COLO668 (cell line): ENCODE data around the gene C19orf12.

Experiments used
- DNase-seq: peaks from one replicate; lab custom pipeline; 2025; ENCODE audit not compliant: unreplicated experiment; lab: John Stamatoyannopoulos, UW

The C19orf12 gene

DNA sequence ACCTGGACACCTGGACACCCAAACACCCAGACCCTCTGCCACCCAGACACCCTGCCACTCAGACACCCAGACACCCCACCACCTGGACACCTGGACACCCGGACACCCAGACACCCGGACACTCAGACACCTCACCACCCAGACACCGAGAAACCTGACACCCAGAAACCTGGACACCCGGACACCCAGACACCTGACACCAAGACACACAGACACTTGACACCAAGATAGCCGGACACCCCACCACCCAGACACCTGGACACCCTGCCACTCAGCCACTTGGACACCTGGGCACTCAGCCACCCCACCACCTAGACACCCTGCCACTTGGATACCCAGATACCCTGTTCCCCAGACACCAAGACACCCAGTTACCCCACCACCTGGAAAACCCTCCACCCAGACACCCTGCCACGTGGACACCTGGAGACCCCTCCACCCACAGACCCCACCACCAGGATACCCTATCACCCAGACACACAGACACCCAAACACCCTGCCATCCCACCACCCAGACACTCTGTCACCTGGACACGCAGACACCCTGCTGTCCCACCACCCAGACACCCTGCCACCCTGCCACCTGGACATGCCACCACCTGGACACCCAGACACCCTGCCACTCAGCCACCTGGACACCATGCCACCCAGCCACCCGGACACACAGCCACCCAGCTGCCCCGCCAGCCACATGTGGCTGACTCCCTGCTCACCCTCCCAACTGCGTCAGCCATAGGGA lies 17.4 kb downstream of the C19orf12 start:
- DNase-seq, result no peak

GRCh38 chr19:29696565-29696846 lies 18.6 kb downstream of the C19orf12 start:
- no peak for DNase-seq

DNA sequence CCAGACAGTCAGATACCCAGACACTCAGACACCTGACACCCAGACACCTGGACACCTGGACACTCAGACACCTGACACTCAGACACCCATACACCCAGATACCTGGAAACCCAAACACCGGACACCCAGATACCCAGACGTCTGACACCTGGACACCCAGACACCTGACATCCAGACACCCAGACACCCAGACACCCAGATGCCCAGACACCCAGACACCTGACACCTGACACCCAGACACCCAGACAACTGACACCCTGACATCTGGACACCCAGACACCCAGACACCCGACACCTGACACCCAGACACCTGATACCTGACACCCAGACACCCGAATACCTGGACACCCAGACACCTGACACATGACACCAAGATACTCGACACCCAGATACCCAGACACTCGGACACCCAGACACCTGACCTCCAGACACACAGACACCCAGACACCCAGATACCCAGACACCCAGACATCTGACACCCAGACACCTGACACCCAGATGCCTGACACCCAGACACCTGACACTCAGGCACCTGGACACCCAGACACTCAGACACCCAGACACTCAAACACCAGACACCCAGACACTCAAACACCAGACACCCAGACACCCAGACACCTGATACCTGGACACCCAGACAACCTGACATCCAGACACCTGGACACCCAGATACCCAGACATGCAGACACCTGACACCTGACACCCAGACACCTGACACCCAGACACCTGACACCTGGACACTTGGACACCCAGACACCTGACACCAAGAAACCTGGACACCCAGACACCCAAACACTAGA lies 19.1 kb downstream of the C19orf12 start:
- peak; percentile 12 for DNase-seq

GRCh38 chr19:29694669-29695627 lies 20.1 kb downstream of the C19orf12 start:
- peak; percentile 52 for DNase-seq

GRCh38 chr19:29694161-29694560 lies 20.9 kb downstream of the C19orf12 start:
- no peak for DNase-seq

GRCh38 chr19:29690842-29691241 lies 24.2 kb downstream of the C19orf12 start:
- DNase-seq, result peak; percentile 10

DNA sequence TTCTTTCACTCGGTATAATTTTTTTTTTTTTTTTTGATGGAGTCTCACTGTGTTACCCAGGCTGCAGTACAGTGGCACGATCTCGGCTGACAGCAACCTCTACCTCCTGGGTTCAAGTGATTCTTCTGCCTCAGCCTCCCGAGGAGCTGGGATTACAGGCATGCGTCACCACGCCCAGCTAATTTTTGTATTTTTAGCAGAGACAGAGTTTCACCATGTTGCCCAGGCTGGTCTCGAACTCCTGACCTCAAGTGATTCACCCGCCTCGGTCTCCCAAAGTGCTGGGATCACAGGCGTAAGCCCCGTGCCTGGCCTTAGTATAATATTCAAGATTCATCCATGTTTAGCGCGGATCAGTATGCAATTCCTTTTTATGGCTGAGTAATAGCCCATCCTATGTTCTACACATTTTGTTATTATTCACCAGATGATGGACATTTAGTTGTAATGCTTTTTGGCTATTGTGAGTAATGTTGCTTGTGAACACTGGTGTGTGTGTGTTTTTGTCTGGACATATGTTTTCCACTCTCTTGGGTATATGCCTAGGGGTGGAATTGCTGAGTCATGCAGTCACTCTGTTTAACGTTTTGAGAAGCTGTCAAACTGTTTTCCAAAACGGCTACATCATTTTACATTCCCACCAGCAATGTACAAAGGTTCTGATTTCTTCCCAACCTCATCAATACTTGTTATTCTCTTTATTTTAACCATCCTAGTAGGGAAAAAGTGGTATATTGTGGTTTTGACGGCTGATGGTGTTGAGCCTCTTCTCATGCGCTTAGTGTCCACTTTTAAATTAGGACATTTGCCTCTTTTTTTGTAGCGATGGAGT lies 26.9 kb downstream of the C19orf12 start:
- no peak for DNase-seq

DNA sequence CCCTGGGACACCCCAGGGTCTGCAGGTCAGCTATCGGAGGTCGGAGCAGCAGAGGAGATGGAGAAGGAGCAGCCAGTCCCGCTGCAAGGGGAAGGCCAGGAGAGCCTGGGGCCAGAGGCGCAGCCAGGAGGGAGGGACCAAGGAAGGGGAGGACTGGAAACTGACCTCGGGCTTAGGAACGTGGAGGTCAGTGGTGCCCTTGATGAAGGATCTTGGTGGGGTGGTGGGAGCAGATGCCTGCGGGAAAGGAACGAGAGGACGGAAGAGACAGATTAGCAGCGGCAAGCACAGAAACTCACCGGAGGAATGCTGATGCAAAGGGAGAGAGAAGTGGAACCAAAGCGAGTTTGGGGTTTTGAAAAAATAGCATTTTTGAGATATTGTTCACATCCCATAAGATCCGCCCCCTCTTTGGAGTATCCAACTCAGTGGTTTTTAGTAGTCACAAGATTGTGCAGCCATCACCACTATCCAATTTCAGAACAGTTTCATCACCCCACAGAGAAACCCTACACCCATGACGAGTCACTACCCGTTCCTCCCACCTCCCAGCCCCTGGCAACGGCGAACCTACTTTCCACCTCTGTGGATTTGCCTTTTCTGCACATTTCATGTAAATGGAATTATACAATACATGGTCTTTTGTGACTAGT lies 27.7 kb downstream of the C19orf12 start:
- no peak for DNase-seq

GRCh38 chr19:29686285-29686805 lies 28.7 kb downstream of the C19orf12 start:
- DNase-seq, result no peak

GRCh38 chr19:29685326-29685725 lies 29.7 kb downstream of the C19orf12 start:
- no peak for DNase-seq

- DNase-seq, result no peak
Observed at GRCh38 chr19:29683009-29683408, 32.1 kb downstream of the C19orf12 start.

GRCh38 chr19:29682236-29682895 lies 32.7 kb downstream of the C19orf12 start:
- DNase-seq, result no peak

GRCh38 chr19:29681422-29682235 lies 33.4 kb downstream of the C19orf12 start:
- no peak for DNase-seq

- no peak for DNase-seq
Observed at GRCh38 chr19:29680937-29681336, 34.1 kb downstream of the C19orf12 start.

DNA sequence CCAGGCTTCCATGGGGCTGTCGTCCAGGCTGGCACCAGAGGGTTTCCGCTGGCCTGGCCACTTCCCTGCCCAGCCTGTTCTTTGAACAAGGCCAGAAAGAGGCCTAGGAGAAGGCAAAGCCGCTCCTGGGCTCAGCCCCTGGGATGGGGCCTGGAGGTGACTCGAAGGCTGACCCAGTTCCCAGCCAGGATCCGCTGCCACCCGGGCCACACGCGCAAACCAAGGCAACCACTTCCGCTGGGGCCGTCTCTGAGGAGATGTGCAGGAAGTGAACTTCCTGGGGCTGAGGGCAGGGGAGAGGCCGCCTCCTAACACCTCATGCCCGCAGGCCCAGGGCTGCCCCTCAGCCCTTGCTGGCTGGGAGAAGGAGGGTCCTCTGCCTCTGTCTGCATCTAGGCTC lies 34.6 kb downstream of the C19orf12 start:
- DNase-seq, result no peak

DNA sequence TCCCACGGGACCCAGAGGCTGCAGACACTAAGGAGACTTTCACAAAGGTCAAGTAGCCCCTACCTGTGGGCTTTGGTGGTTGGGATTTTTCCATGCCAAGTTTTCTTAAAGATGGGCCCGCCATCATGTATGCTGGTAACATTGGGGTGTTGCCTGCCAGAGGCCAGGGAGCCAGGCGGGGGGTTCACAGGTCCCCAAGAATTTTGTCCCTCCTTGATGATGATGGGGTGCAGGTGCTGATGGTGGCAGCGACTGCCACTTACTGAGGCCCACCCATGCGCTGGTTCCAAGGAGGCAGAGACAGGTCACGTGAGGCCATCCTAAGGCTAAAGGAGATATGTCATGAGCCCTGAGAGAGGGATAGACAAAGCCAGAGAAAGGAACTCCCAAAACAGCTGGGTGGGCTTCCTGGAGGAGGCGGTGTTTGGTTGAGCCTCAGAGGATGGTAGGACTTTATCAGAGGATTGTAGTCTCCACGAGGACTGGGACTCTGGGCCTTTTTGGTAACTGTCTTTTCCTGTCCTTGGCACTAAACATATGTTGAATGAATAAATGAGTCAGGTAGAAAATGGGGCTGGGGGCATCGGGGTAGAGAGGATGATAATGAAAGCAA lies 35.4 kb downstream of the C19orf12 start:
- DNase-seq, result no peak

DNA sequence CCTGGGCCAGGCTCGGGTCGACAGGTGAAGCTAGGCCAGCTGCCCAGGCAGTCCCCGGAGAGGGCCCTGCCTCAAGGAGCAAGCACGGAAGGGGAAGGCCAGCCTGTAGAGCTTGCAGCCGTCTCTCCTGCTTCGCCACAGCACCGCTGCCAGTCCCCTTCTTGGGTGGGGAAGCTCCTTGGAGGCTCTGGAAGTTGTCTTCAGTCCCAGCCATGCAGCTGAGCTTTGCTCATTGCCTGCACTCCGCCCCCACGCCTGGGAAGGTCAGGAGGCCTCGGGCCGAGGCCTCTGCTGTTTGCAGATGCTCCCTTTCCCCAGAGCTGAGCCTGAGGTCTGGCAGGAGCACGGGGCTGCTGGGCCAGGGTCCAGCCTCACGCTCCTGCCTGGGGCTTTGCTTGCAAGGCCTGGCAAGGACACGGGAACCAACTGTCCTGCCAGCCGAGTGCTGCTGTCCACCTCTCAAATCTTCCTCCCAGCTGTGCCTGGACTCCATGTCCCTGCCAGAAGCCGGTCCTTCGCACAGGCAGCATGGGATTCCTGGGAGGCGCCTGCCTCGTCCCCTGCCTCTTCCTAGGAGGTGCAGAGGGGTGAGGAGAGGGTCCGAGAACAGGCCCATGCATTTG lies 36.5 kb downstream of the C19orf12 start:
- no peak for DNase-seq
